Loucy (cell line): ENCODE measurements around the gene MYOF.

Source experiments
- H2AFZ ChIP-seq: fragments of 200-600 bp; sonication (generic); 2 replicates; pipeline ENCODE4 v1.6.0; 2016; ENCODE audit warnings: antibody characterized with exemption, mild to moderate bottlenecking, low read length, moderate library complexity
- H3F3A ChIP-seq: fragments of 200-600 bp; 2 replicates; pipeline ENCODE4 v1.6.0; 2016; ENCODE audit warnings: antibody characterized with exemption, low read depth, mild to moderate bottlenecking
- H3K27me3 ChIP-seq: fragments of 200-600 bp; sonication (generic); 2 replicates; pipeline ENCODE4 v1.6.1; 2014; ENCODE audit warnings: low read length, mild to moderate bottlenecking; ENCODE audit not compliant: insufficient read depth, poor library complexity, severe bottlenecking
- H3K36me3 ChIP-seq: fragments of 200-600 bp; sonication (generic); 2 replicates; pipeline ENCODE4 v1.6.1; 2016; ENCODE audit warnings: low read length; ENCODE audit not compliant: insufficient read depth
- H3K4me1 ChIP-seq: fragments of 200-600 bp; sonication (generic); 2 replicates; pipeline ENCODE4 v1.5.1; 2014; ENCODE audit warnings: low read length, mild to moderate bottlenecking; ENCODE audit not compliant: insufficient read depth, poor library complexity, severe bottlenecking
- H3K4me2 ChIP-seq: fragments of 200-600 bp; sonication (generic); 2 replicates; pipeline ENCODE4 v1.6.0; 2014; ENCODE audit warnings: antibody characterized with exemption, low read length, low read depth, mild to moderate bottlenecking; ENCODE audit not compliant: poor library complexity, severe bottlenecking
- H3K4me3 ChIP-seq: fragments of 200-600 bp; sonication (generic); 2 replicates; pipeline ENCODE4 v1.5.1; 2014; ENCODE audit warnings: low read length, mild to moderate bottlenecking, mixed read lengths; ENCODE audit not compliant: poor library complexity, severe bottlenecking
- H3K79me2 ChIP-seq: fragments of 200-600 bp; sonication (generic); 2 replicates; pipeline ENCODE4 v1.6.1; 2014; ENCODE audit warnings: low read length; ENCODE audit not compliant: insufficient read depth
- H3K9ac ChIP-seq: fragments of 200-600 bp; sonication (generic); 2 replicates; pipeline ENCODE4 v1.6.0; 2014; ENCODE audit warnings: mild to moderate bottlenecking, low read depth, low read length, moderate library complexity; ENCODE audit not compliant: poor library complexity, severe bottlenecking
- H3K9me2 ChIP-seq: fragments of 200-600 bp; sonication (generic); replicated peaks from 2 replicates; pipeline ENCODE4 v1.6.1; 2016; ENCODE audit warnings: low read depth, low read length, mixed read lengths
- H3K9me3 ChIP-seq: fragments of 200-600 bp; sonication (generic); 2 replicates; pipeline ENCODE4 v1.6.1; 2014; ENCODE audit warnings: mild to moderate bottlenecking, antibody characterized with exemption, low read length, low read depth; ENCODE audit not compliant: insufficient read depth
- H4K20me1 ChIP-seq: fragments of 200-600 bp; sonication (generic); 2 replicates; pipeline ENCODE4 v1.6.0; 2014; ENCODE audit warnings: antibody characterized with exemption, low read length, mild to moderate bottlenecking; ENCODE audit not compliant: insufficient read depth, poor library complexity, severe bottlenecking
- EZH2phosphoT487 ChIP-seq: fragments of 200-600 bp; IDR thresholded peaks from 2 replicates; pipeline ENCODE4 v1.6.1; 2018; ENCODE audit warnings: antibody characterized with exemption, mild to moderate bottlenecking, moderate library complexity, borderline replicate concordance
- TF ChIP-seq, protein P1 (sequence below): fragments of 200-600 bp; sonication (generic); conservative IDR thresholded peaks from 2 replicates; pipeline ENCODE4 v1.5.1; 2014; ENCODE audit warnings: mild to moderate bottlenecking, antibody characterized with exemption, low read length

MYOF gene

DNA sequence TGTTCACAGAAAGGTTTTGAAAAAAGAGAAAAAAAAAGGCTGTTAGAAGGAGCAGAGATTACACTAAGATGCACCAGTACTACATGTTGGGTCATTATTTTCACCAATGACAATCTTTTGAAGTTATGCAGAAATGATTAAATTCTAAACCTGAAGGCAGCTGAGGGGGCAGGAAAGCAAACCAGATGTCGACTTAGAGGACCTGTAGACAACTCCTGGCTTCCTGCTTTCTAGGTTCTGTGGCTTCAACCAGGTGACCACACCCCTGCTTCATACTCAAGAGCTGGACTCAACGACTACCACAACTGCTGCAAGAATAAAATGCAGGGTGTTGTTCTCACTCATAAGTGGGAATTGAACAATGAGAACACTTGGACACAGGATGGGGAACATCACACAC is 30.0 kb downstream of the MYOF start:
- no peaks in the 10 kb centered on the region for H3F3A ChIP-seq
- no peaks in the 10 kb centered on the region for H3K27me3 ChIP-seq
- no peaks in the 10 kb centered on the region for H3K4me1 ChIP-seq
- H3K4me2 ChIP-seq, result no peak overlapping the region
- H3K9ac ChIP-seq, result no peak overlapping the region
- no peak overlapping the region for H2AFZ ChIP-seq
- no peaks in the 10 kb centered on the region for H3K9me3 ChIP-seq
- TF ChIP-seq EZH2phosphoT487, result no peak
- TF ChIP-seq, protein P1, sequence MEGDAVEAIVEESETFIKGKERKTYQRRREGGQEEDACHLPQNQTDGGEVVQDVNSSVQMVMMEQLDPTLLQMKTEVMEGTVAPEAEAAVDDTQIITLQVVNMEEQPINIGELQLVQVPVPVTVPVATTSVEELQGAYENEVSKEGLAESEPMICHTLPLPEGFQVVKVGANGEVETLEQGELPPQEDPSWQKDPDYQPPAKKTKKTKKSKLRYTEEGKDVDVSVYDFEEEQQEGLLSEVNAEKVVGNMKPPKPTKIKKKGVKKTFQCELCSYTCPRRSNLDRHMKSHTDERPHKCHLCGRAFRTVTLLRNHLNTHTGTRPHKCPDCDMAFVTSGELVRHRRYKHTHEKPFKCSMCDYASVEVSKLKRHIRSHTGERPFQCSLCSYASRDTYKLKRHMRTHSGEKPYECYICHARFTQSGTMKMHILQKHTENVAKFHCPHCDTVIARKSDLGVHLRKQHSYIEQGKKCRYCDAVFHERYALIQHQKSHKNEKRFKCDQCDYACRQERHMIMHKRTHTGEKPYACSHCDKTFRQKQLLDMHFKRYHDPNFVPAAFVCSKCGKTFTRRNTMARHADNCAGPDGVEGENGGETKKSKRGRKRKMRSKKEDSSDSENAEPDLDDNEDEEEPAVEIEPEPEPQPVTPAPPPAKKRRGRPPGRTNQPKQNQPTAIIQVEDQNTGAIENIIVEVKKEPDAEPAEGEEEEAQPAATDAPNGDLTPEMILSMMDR, result no peak
- no peaks in the 10 kb centered on the region for H3K36me3 ChIP-seq
- no peaks in the 10 kb centered on the region for H4K20me1 ChIP-seq
- H3K9me2 ChIP-seq, result no peaks in the 10 kb centered on the region
- H3K4me3 ChIP-seq, result no peak overlapping the region
- H3K79me2 ChIP-seq, result no peaks in the 10 kb centered on the region

DNA sequence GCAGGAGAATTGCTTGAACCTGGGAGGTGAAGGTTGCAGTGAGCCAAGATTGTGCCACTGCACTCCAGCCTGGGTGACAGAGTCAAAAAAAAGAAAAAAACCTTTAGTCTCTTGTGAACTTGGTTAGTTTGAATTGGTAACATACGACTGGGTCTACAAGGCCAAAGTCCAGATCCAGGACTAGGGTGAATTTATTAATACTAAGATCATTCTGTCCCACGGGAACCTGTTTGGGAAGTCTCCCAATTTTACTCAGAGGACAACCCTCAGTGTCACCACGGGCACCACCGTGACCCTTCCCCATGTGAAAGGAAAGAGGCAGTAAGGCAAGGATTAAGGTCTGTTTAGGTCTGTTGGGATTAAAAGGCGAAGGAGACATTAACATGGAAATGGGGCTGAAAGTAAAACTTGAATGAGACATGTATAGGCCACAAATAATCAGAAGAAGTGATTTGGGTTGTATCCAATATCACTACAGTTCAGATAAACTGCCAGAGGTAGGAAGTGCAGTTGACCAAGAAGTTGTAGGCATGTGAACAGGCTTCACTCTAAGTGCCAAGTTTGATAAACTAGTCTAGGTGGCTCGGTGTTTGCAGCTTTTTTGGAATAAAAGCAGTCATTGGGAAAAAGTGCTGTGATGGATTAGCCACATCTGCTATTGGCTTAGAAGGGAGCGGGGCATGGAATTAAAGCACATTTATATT is 30.7 kb downstream of the MYOF start:
- no peaks in the 10 kb centered on the region for H3K9me3 ChIP-seq
- H3K4me3 ChIP-seq, result no peak overlapping the region
- no peaks in the 10 kb centered on the region for H3K36me3 ChIP-seq
- H3K4me2 ChIP-seq, result no peak overlapping the region
- H3K27me3 ChIP-seq, result no peaks in the 10 kb centered on the region
- H3K79me2 ChIP-seq, result no peaks in the 10 kb centered on the region
- TF ChIP-seq EZH2phosphoT487, result no peak
- TF ChIP-seq, protein P1, result no peak
- H4K20me1 ChIP-seq, result no peaks in the 10 kb centered on the region
- no peaks in the 10 kb centered on the region for H3K4me1 ChIP-seq
- H3F3A ChIP-seq, result no peaks in the 10 kb centered on the region
- H3K9ac ChIP-seq, result no peak overlapping the region
- no peaks in the 10 kb centered on the region for H3K9me2 ChIP-seq
- no peak overlapping the region for H2AFZ ChIP-seq

DNA sequence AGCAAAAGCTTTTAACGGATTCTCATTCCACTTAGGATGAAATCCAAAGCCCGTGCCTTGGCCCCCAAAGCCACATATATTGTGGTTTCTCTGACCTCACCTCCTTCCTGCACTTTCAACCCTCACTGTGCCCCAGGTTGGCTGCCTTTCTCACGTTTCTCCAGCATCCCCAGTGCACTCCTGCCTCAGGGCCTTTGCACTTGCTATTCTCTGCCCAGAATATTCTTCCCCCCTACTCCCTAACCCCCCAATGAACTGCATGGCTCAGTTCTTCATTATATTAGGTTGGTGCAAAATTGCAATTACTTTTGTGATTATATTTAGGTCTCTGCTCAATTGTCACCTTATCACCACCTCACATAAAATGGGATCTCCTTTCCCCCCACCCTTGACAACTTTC is 34.2 kb downstream of the MYOF start:
- Histone ChIP-seq H4K20me1 (no peaks in the 10 kb centered on the region), H3K9ac (no peak overlapping the region), H3K79me2 (no peaks in the 10 kb centered on the region), H3K9me3 (no peaks in the 10 kb centered on the region), H3K4me3 (no peak overlapping the region), H2AFZ (no peak overlapping the region), H3K4me2 (no peak overlapping the region), H3K4me1 (no peaks in the 10 kb centered on the region), H3K36me3 (no peaks in the 10 kb centered on the region), H3F3A (no peaks in the 10 kb centered on the region), H3K9me2 (no peaks in the 10 kb centered on the region), H3K27me3 (no peaks in the 10 kb centered on the region)
- TF ChIP-seq, protein P1, result no peak
- TF ChIP-seq EZH2phosphoT487, result no peak
